GM10266 (cell line): ENCODE measurements around the gene JAK2.
A peak's percentile ranks its signal among the peaks of the same experiment; 100 is the strongest.
"Not testable (repeated sequence)": the region's sequence is repeated elsewhere in the genome, so short reads cannot be mapped to it uniquely, and the experiment has no call there.

ENCODE experiments used
- DNase-seq: peaks from one replicate; pipeline ENCODE4 v3.0.0; 2012; ENCODE audit errors: extremely low spot score
- CTCF ChIP-seq: IDR thresholded peaks from 2 replicates; pipeline ENCODE4 v1.5.1; 2012; ENCODE audit warnings: mild to moderate bottlenecking, low read depth; ENCODE audit not compliant: control insufficient read depth, insufficient read depth; ENCODE audit errors: missing control alignments

Gene JAK2

GRCh38 chr9:4984621-4985385 is at the start of gene JAK2:
Gene JAK2 (plus strand): TSS chr9:4985272. CDS start chr9:5021988, 36,716 bp downstream.
- DNase-seq, result peak; percentile 78
- TF ChIP-seq CTCF, result peak; percentile 56

- DNase-seq, result peak; percentile 41
Observed at GRCh38 chr9:4936277-4936676, 48.8 kb upstream of the JAK2 start.

GRCh38 chr9:4936823-4937222 is 48.2 kb upstream of the JAK2 start:
- TF ChIP-seq CTCF, result no peak

More at GRCh38 chr9:4936277-4936676, 48.8 kb upstream of the JAK2 start:
- no peak for TF ChIP-seq CTCF

GRCh38 chr9:4937446-4937845 is 47.6 kb upstream of the JAK2 start:
- TF ChIP-seq CTCF, result no peak
- DNase-seq, result no peak

More at GRCh38 chr9:4936823-4937222, 48.2 kb upstream of the JAK2 start:
- peak; percentile 51 for DNase-seq

GRCh38 chr9:4938496-4938895 is 46.6 kb upstream of the JAK2 start:
- no peak for DNase-seq
- no peak for TF ChIP-seq CTCF

- no peak for DNase-seq
- TF ChIP-seq CTCF, result no peak
Observed at GRCh38 chr9:4939118-4939561, 45.9 kb upstream of the JAK2 start.

GRCh38 chr9:4942042-4942691 is 42.9 kb upstream of the JAK2 start:
- DNase-seq, result not testable (repeated sequence)
